Neural progenitor cell (in vitro differentiated cells): Measurements from ENCODE around the gene BFSP2. TPM values are rescaled to one million over a fixed set of nuclear protein-coding genes. Genes with fewer than 3 reads are reported as not detected.

ENCODE experiments used
- DNase-seq: peaks from one replicate; pipeline ENCODE4 v3.0.0-alpha.2; 2016; ENCODE audit warnings: low spot score
- H2AFZ ChIP-seq: fragments of 200-600 bp; sonication (generic); replicated peaks from 2 replicates; pipeline ENCODE4 v1.6.1; 2016; ENCODE audit warnings: antibody characterized with exemption
- H3F3A ChIP-seq: fragments of 200-600 bp; sonication (generic); 2 replicates; pipeline ENCODE4 v1.6.1; 2016; ENCODE audit warnings: antibody characterized with exemption, low read depth
- H3K27ac ChIP-seq: fragments of 200-600 bp; sonication (generic); 2 replicates; pipeline ENCODE4 v1.5.1; 2016; ENCODE audit warnings: mild to moderate bottlenecking
- H3K27me3 ChIP-seq: fragments of 200-600 bp; sonication (generic); 2 replicates; pipeline ENCODE4 v1.6.1; 2016; ENCODE audit warnings: mild to moderate bottlenecking, moderate library complexity
- H3K36me3 ChIP-seq: fragments of 200-600 bp; sonication (generic); 2 replicates; pipeline ENCODE4 v1.5.1; 2016
- H3K4me1 ChIP-seq: fragments of 200-600 bp; sonication (generic); 2 replicates; pipeline ENCODE4 v1.6.1; 2016; ENCODE audit warnings: mixed run types
- H3K4me2 ChIP-seq: fragments of 200-600 bp; sonication (generic); 2 replicates; pipeline ENCODE4 v1.6.1; 2016
- H3K4me3 ChIP-seq: fragments of 200-600 bp; sonication (generic); 2 replicates; pipeline ENCODE4 v1.5.1; 2016
- H3K79me2 ChIP-seq: fragments of 200-600 bp; sonication (generic); 2 replicates; pipeline ENCODE4 v1.6.1; 2016; ENCODE audit warnings: low read depth
- H3K9ac ChIP-seq: fragments of 200-600 bp; sonication (generic); 2 replicates; pipeline ENCODE4 v1.6.1; 2016
- H3K9me3 ChIP-seq: fragments of 200-600 bp; sonication (generic); 2 replicates; pipeline ENCODE4 v1.5.1; 2016; ENCODE audit warnings: low read depth
- H4K20me1 ChIP-seq: fragments of 200-600 bp; sonication (generic); 2 replicates; pipeline ENCODE4 v1.6.1; 2016; ENCODE audit warnings: low read depth
- H3K27ac Mint-ChIP-seq: 3 replicates; pipeline ENCODE4 v1.8.0; 2021; ENCODE audit warnings: mixed read lengths
- H3K27me3 Mint-ChIP-seq: 2 replicates; pipeline ENCODE4 v1.8.0; 2022; ENCODE audit warnings: low read depth, mild to moderate bottlenecking, inconsistent platforms, moderate library complexity, mixed read lengths; ENCODE audit not compliant: insufficient read depth
- H3K36me3 Mint-ChIP-seq: 3 replicates; pipeline ENCODE4 v1.8.0; 2021; ENCODE audit warnings: mixed read lengths
- H3K4me1 Mint-ChIP-seq: 3 replicates; pipeline ENCODE4 v1.8.0; 2021; ENCODE audit warnings: mixed read lengths
- H3K4me3 Mint-ChIP-seq: 3 replicates; pipeline ENCODE4 v1.8.0; 2021; ENCODE audit warnings: mild to moderate bottlenecking, moderate library complexity, mixed read lengths
- H3K9me3 Mint-ChIP-seq: 3 replicates; pipeline ENCODE4 v1.8.0; 2020; ENCODE audit warnings: mixed read lengths
- EZH2 ChIP-seq: fragments of 200-600 bp; sonication (generic); IDR thresholded peaks from 2 replicates; pipeline ENCODE4 v1.6.1; 2017; ENCODE audit warnings: antibody characterized with exemption, mild to moderate bottlenecking, moderate library complexity
- EZH2phosphoT487 ChIP-seq: fragments of 200-600 bp; sonication (generic); IDR thresholded peaks from 2 replicates; pipeline ENCODE4 v1.6.1; 2017; ENCODE audit warnings: antibody characterized with exemption
- total RNA-seq: library from RNA; depleted of rRNA; stranded (reverse); fragments of >200 nt; gene quantifications from 2 replicates; pipeline ENCODE4 v1.2.3, GENCODE V29; 2015; ENCODE audit warnings: low replicate concordance
- TF ChIP-seq, protein P1 (sequence below): fragments of 200-600 bp; sonication (generic); IDR thresholded peaks from 2 replicates; pipeline ENCODE4 v1.5.1; 2017; ENCODE audit warnings: antibody characterized with exemption, mild to moderate bottlenecking

Gene BFSP2
- total RNA-seq, 1 donor from 2014 or later: not detected

DNA sequence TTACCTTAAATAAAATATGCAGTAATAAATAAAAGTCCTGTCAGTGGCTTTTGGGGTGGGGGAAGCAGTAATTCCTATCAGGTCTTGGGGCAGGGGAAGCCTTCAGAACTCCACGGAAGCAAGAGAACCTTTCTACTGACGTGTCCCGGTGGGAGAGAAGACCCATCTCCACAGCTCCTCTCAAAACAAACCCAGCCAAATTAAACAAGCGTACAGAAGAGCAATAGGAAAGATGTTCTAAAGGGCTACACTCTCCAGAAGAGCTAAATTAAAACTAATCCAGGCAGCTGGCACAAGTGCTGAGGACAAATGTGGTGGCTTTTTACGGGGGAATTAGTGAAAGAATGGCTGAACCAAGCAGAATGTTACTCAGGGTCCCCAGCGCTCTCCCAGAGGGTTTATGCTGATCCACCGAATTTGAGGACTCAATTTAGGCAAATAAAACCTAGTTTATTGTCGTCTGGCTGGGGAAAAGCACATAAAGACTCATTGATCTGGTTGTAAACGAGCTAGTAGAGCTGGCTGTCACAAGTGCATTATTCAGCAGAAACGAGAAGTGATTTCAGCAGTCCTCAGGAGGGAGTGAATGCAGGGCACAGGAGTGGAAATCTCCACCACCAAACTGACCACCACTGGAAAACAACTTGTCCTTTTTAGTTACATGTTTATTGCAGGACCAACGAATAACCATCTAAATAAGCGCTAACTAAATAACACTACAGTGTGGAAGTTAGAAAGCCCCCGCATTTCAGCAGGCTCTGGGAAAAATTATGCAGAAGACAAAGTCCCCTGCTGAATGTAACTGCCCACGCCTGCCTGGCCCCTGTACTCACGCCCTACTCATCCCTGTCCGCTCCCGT, 13.5 kb downstream of the BFSP2 start:
- Histone ChIP-seq H4K20me1 (no peaks in the 10 kb centered on the region), H3K36me3 (no peaks in the 10 kb centered on the region), H3K4me2 (no peak overlapping the region), H3K27me3 (no peaks in the 10 kb centered on the region), H3K4me1 (peaks cover 6% of the 10 kb centered on the region), H3K9ac (no peak overlapping the region), H3K9me3 (no peaks in the 10 kb centered on the region), H2AFZ (peak overlapping the region; percentile 78), H3K79me2 (no peaks in the 10 kb centered on the region), H3F3A (peaks cover 17% of the 10 kb centered on the region), H3K27ac (peak overlapping the region; percentile 79), H3K4me3 (no peak overlapping the region)
- Mint-ChIP-seq H3K36me3 (no peaks in the 10 kb centered on the region), H3K4me3 (peak overlapping the region; percentile 7), H3K4me1 (peaks cover 17% of the 10 kb centered on the region), H3K27me3 (peaks cover 6% of the 10 kb centered on the region), H3K27ac (peak overlapping the region; percentile 47), H3K9me3 (no peaks in the 10 kb centered on the region)
- TF ChIP-seq, protein P1, sequence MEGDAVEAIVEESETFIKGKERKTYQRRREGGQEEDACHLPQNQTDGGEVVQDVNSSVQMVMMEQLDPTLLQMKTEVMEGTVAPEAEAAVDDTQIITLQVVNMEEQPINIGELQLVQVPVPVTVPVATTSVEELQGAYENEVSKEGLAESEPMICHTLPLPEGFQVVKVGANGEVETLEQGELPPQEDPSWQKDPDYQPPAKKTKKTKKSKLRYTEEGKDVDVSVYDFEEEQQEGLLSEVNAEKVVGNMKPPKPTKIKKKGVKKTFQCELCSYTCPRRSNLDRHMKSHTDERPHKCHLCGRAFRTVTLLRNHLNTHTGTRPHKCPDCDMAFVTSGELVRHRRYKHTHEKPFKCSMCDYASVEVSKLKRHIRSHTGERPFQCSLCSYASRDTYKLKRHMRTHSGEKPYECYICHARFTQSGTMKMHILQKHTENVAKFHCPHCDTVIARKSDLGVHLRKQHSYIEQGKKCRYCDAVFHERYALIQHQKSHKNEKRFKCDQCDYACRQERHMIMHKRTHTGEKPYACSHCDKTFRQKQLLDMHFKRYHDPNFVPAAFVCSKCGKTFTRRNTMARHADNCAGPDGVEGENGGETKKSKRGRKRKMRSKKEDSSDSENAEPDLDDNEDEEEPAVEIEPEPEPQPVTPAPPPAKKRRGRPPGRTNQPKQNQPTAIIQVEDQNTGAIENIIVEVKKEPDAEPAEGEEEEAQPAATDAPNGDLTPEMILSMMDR: no peak
- no peak for TF ChIP-seq EZH2
- TF ChIP-seq EZH2phosphoT487: no peak
- DNase-seq: peak; percentile 17

DNA sequence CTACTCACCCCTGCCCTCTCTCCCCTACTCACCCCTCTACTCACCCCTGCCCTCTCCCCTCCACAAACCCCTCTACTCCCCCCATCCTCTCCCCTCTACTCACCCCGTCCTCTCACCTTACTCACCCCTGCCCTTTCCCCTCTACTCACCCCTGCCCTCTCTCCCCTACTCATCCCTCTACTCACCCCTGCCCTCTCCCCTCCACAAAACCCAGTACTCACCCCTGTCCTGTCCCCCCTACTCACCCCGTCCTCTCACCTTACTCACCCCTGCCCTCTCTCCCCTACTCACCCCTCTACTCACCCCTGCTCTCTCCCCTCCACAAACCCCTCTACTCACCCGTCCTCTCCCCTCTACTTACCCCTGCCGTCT, 14.2 kb downstream of the BFSP2 start:
- H3K9ac ChIP-seq: no peak overlapping the region
- Mint-ChIP-seq H3K4me1 (peaks cover 23% of the 10 kb centered on the region), H3K4me3 (no peak overlapping the region), H3K9me3 (no peaks in the 10 kb centered on the region), H3K27me3 (peaks cover 8% of the 10 kb centered on the region), H3K27ac (no peak overlapping the region), H3K36me3 (no peaks in the 10 kb centered on the region)
- H3K27me3 ChIP-seq: no peaks in the 10 kb centered on the region
- peaks cover 17% of the 10 kb centered on the region for H3F3A ChIP-seq
- no peaks in the 10 kb centered on the region for H3K79me2 ChIP-seq
- H3K36me3 ChIP-seq: no peaks in the 10 kb centered on the region
- peak overlapping the region; percentile 79 for H3K27ac ChIP-seq
- no peak overlapping the region for H3K4me2 ChIP-seq
- peaks cover 6% of the 10 kb centered on the region for H3K4me1 ChIP-seq
- no peaks in the 10 kb centered on the region for H4K20me1 ChIP-seq
- no peak for DNase-seq
- H2AFZ ChIP-seq: no peak overlapping the region
- no peaks in the 10 kb centered on the region for H3K9me3 ChIP-seq
- H3K4me3 ChIP-seq: no peak overlapping the region
- no peak for TF ChIP-seq EZH2phosphoT487
- TF ChIP-seq, protein P1: no peak

DNA sequence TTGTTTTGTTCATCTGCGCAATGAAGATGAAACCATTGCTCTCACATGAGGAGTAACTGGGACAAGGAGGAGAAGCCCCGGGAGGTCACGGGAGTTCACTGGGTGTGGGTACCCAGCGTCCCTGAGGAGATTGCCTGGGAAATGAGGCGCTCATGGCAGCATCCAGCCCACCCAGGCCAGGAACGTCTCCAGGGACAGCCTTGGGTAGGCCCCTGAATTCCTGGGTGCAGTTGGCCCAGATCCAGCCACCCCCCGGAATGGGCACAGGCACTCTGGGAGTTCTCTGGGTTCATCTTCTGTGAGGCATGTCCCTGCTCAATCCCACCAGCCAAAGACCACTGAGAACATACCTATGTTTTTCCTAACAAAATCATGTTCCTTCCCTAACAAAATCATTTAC, 18.5 kb downstream of the BFSP2 start:
- no peaks in the 10 kb centered on the region for H3K36me3 Mint-ChIP-seq
- Histone ChIP-seq H3K79me2 (no peaks in the 10 kb centered on the region), H3K27ac (no peak overlapping the region), H3K27me3 (no peaks in the 10 kb centered on the region), H2AFZ (no peak overlapping the region), H3K9me3 (no peaks in the 10 kb centered on the region), H4K20me1 (no peaks in the 10 kb centered on the region), H3F3A (peaks cover 4% of the 10 kb centered on the region), H3K4me1 (peaks cover 19% of the 10 kb centered on the region), H3K4me2 (no peak overlapping the region), H3K9ac (no peak overlapping the region), H3K36me3 (no peaks in the 10 kb centered on the region), H3K4me3 (no peak overlapping the region)
- DNase-seq: no peak
- H3K4me1 Mint-ChIP-seq: peaks cover 31% of the 10 kb centered on the region
- no peaks in the 10 kb centered on the region for H3K9me3 Mint-ChIP-seq
- peaks cover 9% of the 10 kb centered on the region for H3K27me3 Mint-ChIP-seq
- H3K4me3 Mint-ChIP-seq: no peak overlapping the region
- no peak for TF ChIP-seq EZH2
- TF ChIP-seq, protein P1: no peak
- no peak for TF ChIP-seq EZH2phosphoT487
- H3K27ac Mint-ChIP-seq: peak overlapping the region; percentile 84
